ENCODE measurements around the gene MAB21L3.

Gene MAB21L3

DNA sequence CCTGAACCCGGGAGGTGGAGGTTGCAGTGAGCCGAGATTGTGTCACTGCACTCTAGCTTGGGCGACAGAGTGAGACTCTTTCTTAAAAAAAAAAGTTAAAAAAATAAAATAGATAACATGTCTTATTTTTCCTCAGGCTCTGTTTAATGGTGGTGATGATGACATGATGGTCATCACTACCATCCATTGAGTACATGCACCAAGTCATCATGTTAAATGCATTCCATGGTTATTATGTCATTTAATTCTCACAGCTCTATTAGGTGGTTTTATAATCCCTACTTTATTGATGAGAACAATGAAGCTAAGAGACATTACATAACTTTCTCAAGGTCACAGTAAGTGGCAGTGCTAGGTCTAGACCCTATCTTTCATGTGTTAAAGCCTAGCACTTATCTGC is 34.4 kb upstream of the MAB21L3 start:
- TF ChIP-seq, protein P1, sequence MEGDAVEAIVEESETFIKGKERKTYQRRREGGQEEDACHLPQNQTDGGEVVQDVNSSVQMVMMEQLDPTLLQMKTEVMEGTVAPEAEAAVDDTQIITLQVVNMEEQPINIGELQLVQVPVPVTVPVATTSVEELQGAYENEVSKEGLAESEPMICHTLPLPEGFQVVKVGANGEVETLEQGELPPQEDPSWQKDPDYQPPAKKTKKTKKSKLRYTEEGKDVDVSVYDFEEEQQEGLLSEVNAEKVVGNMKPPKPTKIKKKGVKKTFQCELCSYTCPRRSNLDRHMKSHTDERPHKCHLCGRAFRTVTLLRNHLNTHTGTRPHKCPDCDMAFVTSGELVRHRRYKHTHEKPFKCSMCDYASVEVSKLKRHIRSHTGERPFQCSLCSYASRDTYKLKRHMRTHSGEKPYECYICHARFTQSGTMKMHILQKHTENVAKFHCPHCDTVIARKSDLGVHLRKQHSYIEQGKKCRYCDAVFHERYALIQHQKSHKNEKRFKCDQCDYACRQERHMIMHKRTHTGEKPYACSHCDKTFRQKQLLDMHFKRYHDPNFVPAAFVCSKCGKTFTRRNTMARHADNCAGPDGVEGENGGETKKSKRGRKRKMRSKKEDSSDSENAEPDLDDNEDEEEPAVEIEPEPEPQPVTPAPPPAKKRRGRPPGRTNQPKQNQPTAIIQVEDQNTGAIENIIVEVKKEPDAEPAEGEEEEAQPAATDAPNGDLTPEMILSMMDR (IDR thresholded peaks at IDR 0.05; ENCODE audit: low read depth, low read length), result no peak
- no peak overlapping the region for H3K4me3 ChIP-seq (ENCODE audit: low read depth, low read length)

DNA sequence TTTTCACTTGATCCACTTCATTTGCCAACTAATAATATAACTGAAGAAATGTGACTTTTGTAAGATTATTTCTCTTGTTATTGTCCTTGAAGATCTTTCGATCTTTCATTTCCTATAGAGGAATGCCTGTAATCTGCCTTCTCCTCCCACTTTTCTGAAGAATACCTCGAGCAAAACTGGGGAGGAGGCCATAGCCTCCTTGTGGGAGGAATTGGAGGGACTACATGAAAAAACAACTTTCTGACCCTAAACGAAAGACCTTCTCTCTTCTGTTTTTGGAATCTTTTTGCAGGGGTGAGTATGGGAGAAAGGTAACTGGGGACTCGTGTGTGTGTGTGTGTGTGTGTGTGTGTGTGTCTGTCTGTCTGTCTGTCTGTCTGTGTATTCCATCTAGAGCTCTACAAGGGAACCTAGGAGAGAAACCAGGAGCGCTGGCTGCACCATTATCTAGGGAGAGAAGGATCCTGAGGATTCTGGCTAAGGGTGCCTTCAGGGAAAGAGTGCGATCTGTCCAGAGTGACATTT is 32.4 kb upstream of the MAB21L3 start:
- TF ChIP-seq, protein P1 (IDR thresholded peaks at IDR 0.05; ENCODE audit: low read depth, low read length), result no peak
- H3K4me3 ChIP-seq (ENCODE audit: low read depth, low read length), result no peak overlapping the region

DNA sequence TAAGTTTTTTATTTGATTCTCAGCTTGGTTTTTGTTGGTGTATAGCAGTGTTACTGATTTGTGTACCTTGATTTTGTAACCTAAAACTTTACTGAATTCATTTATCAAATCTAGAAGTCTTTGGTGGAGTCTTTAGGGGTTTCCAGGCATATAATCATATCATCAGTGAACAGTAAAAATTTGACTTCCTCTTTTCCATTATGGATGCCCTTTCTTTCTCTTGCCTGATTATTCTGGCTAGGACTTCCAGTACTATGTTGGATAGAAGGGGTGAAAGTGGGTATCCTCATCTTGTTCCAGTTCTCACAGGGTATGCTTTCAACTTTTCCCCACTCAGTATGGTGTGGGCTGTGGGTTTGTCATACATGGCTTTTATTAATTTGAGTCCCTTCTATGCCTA is 23.6 kb upstream of the MAB21L3 start:
- no peak overlapping the region for H3K4me3 ChIP-seq (ENCODE audit: low read depth, low read length)
- TF ChIP-seq, protein P1 (IDR thresholded peaks at IDR 0.05; ENCODE audit: low read depth, low read length), result no peak

- H3K4me3 ChIP-seq (ENCODE audit: low read depth, low read length), result no peak overlapping the region
- TF ChIP-seq, protein P1 (IDR thresholded peaks at IDR 0.05; ENCODE audit: low read depth, low read length), result no peak
These were observed 21.3 kb upstream of the MAB21L3 start for GRCh38 chr1:116089870-116090269.

DNA sequence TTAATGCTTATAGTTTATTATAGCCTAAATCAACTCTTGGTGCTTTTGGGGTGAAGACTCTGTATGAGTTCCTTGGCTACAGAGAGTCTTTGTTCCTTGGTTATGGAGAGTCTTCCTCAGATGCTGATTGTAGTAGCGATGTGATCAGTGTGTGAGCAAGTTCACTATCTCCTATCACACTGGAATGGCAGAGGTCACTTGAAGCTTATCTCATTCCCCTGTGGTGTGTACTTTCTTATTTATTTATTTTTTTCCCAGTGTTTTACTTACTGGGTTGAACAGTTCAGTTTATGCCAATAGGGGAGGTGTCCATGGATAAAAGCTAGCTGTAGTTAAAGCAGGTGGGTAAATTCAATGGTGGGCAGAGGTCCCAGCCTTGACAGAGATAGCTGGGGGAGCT is 20.1 kb upstream of the MAB21L3 start:
- no peak overlapping the region for H3K4me3 ChIP-seq (ENCODE audit: low read depth, low read length)
- TF ChIP-seq, protein P1 (IDR thresholded peaks at IDR 0.05; ENCODE audit: low read depth, low read length), result no peak

DNA sequence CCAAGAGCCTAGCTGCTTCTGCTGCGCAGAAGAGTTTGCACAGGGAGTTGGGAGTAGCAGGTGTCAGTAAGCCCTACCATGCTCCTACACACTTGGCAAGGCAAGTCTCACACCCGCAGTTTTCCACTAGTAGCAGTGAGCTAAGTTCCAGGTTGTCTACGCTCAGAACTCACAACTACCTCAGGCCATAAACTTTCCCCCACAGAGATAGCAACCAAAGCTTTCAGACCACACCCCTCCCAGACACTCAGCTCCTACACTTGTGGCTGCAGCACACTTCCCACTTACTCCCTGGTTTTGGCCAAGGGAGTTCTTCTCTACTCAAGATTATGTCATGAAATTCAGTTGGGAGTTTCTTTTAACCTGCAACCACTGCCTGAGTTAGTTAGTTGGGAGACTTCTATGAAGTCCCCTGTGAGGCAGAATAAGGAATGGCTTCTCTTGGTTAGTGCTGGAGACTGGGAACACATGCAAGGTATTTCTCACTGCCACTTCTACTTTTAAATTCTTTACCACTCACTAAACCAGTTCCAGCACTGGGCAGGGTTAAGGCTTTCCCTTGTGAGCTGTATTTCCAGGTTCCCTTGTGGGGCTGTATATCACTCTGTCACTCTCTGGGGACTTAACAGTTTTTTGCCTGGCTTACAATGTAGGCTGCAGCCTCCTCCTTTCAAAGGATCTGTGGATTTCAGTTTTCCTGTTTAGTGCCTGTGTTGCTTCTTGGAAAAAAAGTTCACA is 18.3 kb upstream of the MAB21L3 start:
- H3K4me3 ChIP-seq (ENCODE audit: low read depth, low read length), result no peak overlapping the region
- TF ChIP-seq, protein P1 (IDR thresholded peaks at IDR 0.05; ENCODE audit: low read depth, low read length), result no peak

GRCh38 chr1:116095027-116095426 is 16.2 kb upstream of the MAB21L3 start:
- TF ChIP-seq, protein P1 (IDR thresholded peaks at IDR 0.05; ENCODE audit: low read depth, low read length), result no peak
- no peak overlapping the region for H3K4me3 ChIP-seq (ENCODE audit: low read depth, low read length)

Data from WI38 (cell line).